Breast epithelium (tissue), 3 donors: Measurements from ENCODE around the gene IL3.

Experiments used
- POLR2A ChIP-seq: fragments of 450-650 bp; IDR thresholded peaks from one replicate; pipeline ENCODE4 v1.6.1; 2016; ENCODE audit warnings: antibody characterized with exemption, mild to moderate bottlenecking, moderate library complexity
- TF ChIP-seq, protein P1 (sequence below), 3 donors: fragments of 450-650 bp; IDR thresholded peaks; one replicate each; pipeline ENCODE4 v1.5.1; 2016 to 2017; ENCODE audit warnings: antibody characterized with exemption in 3 of 3, mild to moderate bottlenecking in 3 of 3, moderate library complexity in 3 of 3

GRCh38 chr5:132102101-132102701, 41.7 kb downstream of the IL3 start:
- no peak for TF ChIP-seq POLR2A
- TF ChIP-seq, protein P1, sequence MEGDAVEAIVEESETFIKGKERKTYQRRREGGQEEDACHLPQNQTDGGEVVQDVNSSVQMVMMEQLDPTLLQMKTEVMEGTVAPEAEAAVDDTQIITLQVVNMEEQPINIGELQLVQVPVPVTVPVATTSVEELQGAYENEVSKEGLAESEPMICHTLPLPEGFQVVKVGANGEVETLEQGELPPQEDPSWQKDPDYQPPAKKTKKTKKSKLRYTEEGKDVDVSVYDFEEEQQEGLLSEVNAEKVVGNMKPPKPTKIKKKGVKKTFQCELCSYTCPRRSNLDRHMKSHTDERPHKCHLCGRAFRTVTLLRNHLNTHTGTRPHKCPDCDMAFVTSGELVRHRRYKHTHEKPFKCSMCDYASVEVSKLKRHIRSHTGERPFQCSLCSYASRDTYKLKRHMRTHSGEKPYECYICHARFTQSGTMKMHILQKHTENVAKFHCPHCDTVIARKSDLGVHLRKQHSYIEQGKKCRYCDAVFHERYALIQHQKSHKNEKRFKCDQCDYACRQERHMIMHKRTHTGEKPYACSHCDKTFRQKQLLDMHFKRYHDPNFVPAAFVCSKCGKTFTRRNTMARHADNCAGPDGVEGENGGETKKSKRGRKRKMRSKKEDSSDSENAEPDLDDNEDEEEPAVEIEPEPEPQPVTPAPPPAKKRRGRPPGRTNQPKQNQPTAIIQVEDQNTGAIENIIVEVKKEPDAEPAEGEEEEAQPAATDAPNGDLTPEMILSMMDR (IDR thresholded peaks at IDR 0.05): no peak
